GM13977 (cell line): ENCODE measurements around the gene SLC4A2.

Source experiments
- DNase-seq: peaks from one replicate; pipeline ENCODE4 v3.0.0; 2012; ENCODE audit warnings: low spot score
- CTCF ChIP-seq: IDR thresholded peaks from 2 replicates; pipeline ENCODE4 v1.5.1; 2012; ENCODE audit warnings: mild to moderate bottlenecking, control low read depth; ENCODE audit not compliant: insufficient read depth; ENCODE audit errors: extremely low read depth, missing control alignments
- in situ Hi-C: fragments of 300-500 bp; cut with MboI; formaldehyde crosslinking; loops from one replicate; pipeline ENCODE4 v1.12.0; 2022; ENCODE audit warnings: low sequenced_read_pairs, low pct_unique_long_range_greater_than_20kb, mixed read lengths, inconsistent platforms; ENCODE audit not compliant: unreplicated experiment

SLC4A2 gene

GRCh38 chr7:151031011-151031410 lies 28.4 kb upstream of the SLC4A2 start:
- TF ChIP-seq CTCF = no peak
- in situ Hi-C loops = no loop called here
- no peak for DNase-seq

- DNase-seq = no peak
- in situ Hi-C loops = no loop called here
- TF ChIP-seq CTCF = no peak
These were observed 26.2 kb upstream of the SLC4A2 start for GRCh38 chr7:151032936-151033863.

- TF ChIP-seq CTCF = no peak
- in situ Hi-C loops = no loop called here
- no peak for DNase-seq
These were observed 25.5 kb upstream of the SLC4A2 start for GRCh38 chr7:151033864-151034249.

GRCh38 chr7:151034312-151035025 lies 24.9 kb upstream of the SLC4A2 start:
- no peak for DNase-seq
- in situ Hi-C loops = no loop called here
- no peak for TF ChIP-seq CTCF

- TF ChIP-seq CTCF = no peak
- no peak for DNase-seq
- in situ Hi-C loops = no loop called here
These were observed 24.2 kb upstream of the SLC4A2 start for GRCh38 chr7:151035026-151035717.

- no peak for TF ChIP-seq CTCF
- in situ Hi-C loops = no loop called here
- no peak for DNase-seq
These were observed 23.5 kb upstream of the SLC4A2 start for GRCh38 chr7:151035902-151036301.
